ENCODE measurements around the gene KIFAP3.

DNA sequence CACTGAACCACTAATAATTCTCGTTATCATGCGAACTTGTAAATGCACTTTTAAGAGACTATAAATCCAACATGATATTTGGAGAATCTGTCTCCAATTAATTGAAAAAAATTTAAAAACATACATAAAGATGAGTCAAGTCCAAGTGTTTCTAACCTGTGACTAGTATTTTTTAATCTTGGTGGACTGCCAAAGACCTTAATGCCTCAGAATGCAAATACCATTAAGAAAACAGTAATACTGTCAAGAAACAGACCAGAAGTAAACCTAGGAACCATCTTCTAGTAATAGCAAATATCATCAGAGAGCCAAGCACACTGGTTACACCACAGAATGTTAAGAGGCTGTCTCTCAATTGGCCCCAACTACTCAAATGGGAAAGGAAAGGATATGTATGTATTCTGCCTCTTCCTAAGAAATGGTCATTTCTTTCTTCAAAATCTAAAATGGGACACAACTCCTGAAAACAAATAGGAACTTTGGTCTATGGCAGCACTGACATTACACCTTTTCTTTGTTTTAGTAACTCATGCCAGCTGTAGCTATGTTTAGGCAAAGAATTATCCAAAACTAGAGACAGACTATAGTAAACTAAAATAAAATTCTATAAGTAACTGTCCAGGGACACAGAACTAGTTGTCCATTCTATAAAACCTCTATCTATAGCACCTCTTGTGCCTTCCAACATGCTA, 196.5 kb downstream of the KIFAP3 start:
- TF ChIP-seq RAD21 (IDR thresholded peaks at IDR 0.05 in 1 of 2, conservative IDR thresholded peaks at IDR 0.05 in 1 of 2; ENCODE audit: low read depth in 2 of 2, low read length in 2 of 2) (no peak), SIX5 (IDR thresholded peaks at IDR 0.05; ENCODE audit: low read depth, low read length) (no peak), CBX8 (IDR thresholded peaks at IDR 0.05; ENCODE audit: borderline replicate concordance, low read depth, low read length) (no peak), PHF8 (conservative IDR thresholded peaks at IDR 0.05; ENCODE audit: low read depth, low read length) (no peak), ZNF274 (IDR thresholded peaks at IDR 0.05; ENCODE audit: borderline replicate concordance, extremely low read depth, low read length) (no peak), POLR2AphosphoS5 (IDR thresholded peaks at IDR 0.05; ENCODE audit: low read depth, low read length) (no peak), BRCA1 (IDR thresholded peaks at IDR 0.05; ENCODE audit: low read depth, low read length) (no peak), EP300 (IDR thresholded peaks at IDR 0.05; ENCODE audit: borderline replicate concordance in 1 of 2, low read depth in 2 of 2, low read length in 2 of 2) (no peak), RXRA (IDR thresholded peaks at IDR 0.05; ENCODE audit: insufficient read depth, low read depth, low read length) (no peak)
- TF ChIP-seq, protein P1, sequence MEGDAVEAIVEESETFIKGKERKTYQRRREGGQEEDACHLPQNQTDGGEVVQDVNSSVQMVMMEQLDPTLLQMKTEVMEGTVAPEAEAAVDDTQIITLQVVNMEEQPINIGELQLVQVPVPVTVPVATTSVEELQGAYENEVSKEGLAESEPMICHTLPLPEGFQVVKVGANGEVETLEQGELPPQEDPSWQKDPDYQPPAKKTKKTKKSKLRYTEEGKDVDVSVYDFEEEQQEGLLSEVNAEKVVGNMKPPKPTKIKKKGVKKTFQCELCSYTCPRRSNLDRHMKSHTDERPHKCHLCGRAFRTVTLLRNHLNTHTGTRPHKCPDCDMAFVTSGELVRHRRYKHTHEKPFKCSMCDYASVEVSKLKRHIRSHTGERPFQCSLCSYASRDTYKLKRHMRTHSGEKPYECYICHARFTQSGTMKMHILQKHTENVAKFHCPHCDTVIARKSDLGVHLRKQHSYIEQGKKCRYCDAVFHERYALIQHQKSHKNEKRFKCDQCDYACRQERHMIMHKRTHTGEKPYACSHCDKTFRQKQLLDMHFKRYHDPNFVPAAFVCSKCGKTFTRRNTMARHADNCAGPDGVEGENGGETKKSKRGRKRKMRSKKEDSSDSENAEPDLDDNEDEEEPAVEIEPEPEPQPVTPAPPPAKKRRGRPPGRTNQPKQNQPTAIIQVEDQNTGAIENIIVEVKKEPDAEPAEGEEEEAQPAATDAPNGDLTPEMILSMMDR (IDR thresholded peaks at IDR 0.05; ENCODE audit: control extremely low read depth in 1 of 3, insufficient read depth in 1 of 3, low read depth in 1 of 3, low read length in 3 of 3) = no peak

All from H1 (cell line).